K562 (cell line): ENCODE data around the gene ZSWIM9. TPM values are rescaled to one million over a fixed set of nuclear protein-coding genes. Genes with fewer than 3 reads are reported as not detected.

Source experiments
- C11orf30 ChIP-seq: fragments of 450-650 bp; IDR thresholded peaks from 2 replicates; pipeline ENCODE4 v1.6.1; 2016; ENCODE audit warnings: low read depth, mild to moderate bottlenecking
- GTF2E2 ChIP-seq: fragments of 200-800 bp; sonication (Bioruptor generic); IDR thresholded peaks from 2 replicates; pipeline ENCODE4 v1.6.1; 2016; ENCODE audit warnings: missing genetic modification characterization, missing compliant biosample characterization
- IRF2 ChIP-seq: sonication (generic); formaldehyde crosslinking; IDR thresholded peaks from 2 replicates; pipeline ENCODE4 v1.8.1; 2022; ENCODE audit warnings: mild to moderate bottlenecking, missing genetic modification reagents
- MCM3 ChIP-seq: fragments of 450-650 bp; IDR thresholded peaks from 2 replicates; pipeline ENCODE4 v1.6.1; 2016
- NCOA6 ChIP-seq: fragments of 450-650 bp; IDR thresholded peaks from 2 replicates; pipeline ENCODE4 v1.6.1; 2017; ENCODE audit warnings: mild to moderate bottlenecking
- ZNF165 ChIP-seq: fragments of 250-450 bp; sonication (Bioruptor Pico); IDR thresholded peaks from 2 replicates; pipeline ENCODE4 v1.4.0; 2020; ENCODE audit warnings: borderline replicate concordance
- ZNF589 ChIP-seq: fragments of 200-800 bp; sonication (Bioruptor generic); IDR thresholded peaks from 2 replicates; pipeline ENCODE4 v1.6.1; 2016; ENCODE audit warnings: low read depth, missing genetic modification characterization, missing compliant biosample characterization
- polyA plus RNA-seq, 8 experiments: library from polyadenylated mRNA; depleted of rRNA in 4 of 8; stranded (reverse) in 5 of 8; unstranded in 3 of 8; fragments of >200 nt; fragmentation: Nextera tagmentation in 2 of 8; fragmentation: Illumina TruSeq in 1 of 8; extraction: Ambion mirVana in 2 of 8; extraction: Trizol in 1 of 8; gene quantifications; 2 replicates each; pipeline versions ENCODE4 v1.2.1 to v1.2.3, GENCODE V29; 2011 to 2014; ENCODE audit warnings: inconsistent platforms in 1 of 8, missing spikeins in 1 of 8
- total RNA-seq, 7 experiments: library from RNA; depleted of rRNA in 6 of 7; stranded (reverse); fragments of >200 nt in 6 of 7; fragmentation: Illumina TruSeq in 2 of 7; extraction: Trizol in 2 of 7; gene quantifications; 2 replicates each; pipeline versions ENCODE4 v1.2.1 to v1.2.3, GENCODE V29; 2011 to 2021; ENCODE audit warnings: low replicate concordance in 1 of 7
- TF ChIP-seq, protein P1 (sequence below), 2 experiments: IDR thresholded peaks in 1 of 2; conservative IDR thresholded peaks in 1 of 2; 2 replicates each; pipeline ENCODE4 v1.6.1; 2016; ENCODE audit warnings: low read depth in 2 of 2, mild to moderate bottlenecking in 1 of 2, missing compliant biosample characterization in 1 of 2, missing genetic modification characterization in 1 of 2, moderate library complexity in 1 of 2
- TF ChIP-seq, protein P2 (sequence below): fragments of 200-600 bp; sonication (generic); IDR thresholded peaks from one replicate; pipeline ENCODE4 v1.6.1; 2012; ENCODE audit warnings: mild to moderate bottlenecking, low read depth, low read length, inconsistent platforms

ZSWIM9 gene
- total and polyA plus RNA-seq, 9 of the 15 experiments (the other 6 are each of a cell fraction or from before 2014, with no cell fraction given): 0.04 to 1.4 (median 0.34) TPM; not detected in 1

DNA sequence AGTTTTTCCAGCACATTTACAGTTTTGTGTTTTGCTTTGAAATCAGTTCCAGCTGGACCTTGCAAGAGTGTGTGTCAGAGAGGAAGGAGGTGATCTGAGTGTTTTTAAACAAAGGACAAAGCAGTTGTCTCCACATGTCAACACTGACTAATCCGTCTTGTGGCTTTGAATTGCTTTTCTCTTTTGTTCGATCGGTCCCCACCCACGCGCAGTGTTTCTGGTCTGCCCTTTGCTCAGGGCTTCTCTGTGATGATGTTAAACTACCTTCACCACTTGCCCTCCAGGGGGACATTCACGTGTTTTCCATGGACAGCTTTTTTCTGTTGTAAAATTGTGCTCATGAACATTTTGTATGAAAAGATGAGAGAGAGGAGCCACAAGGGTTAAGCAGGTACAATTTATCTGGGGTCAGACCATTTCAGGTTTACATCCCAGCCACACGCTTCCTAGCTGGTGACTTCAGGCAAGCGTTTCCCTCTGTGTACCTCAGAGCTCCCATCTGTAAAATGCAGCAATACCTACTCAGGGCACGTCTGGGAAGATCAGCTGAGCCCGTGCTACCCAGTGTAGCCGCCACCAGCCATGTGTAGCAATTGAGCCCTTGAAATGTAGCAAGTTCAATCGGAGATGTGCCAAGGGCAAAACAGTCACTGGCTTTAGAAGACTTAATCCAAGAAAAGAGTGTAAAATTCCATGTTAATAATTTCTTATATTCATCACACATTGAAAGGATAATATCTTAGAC is 46.4 kb upstream of the ZSWIM9 start (continued):
- no peak for TF ChIP-seq C11orf30
- no peak for TF ChIP-seq MCM3
- TF ChIP-seq ZNF589 (CRISPR knock-in tag): no peak
- no peak for TF ChIP-seq GTF2E2 (tag)
- TF ChIP-seq, protein P1, sequence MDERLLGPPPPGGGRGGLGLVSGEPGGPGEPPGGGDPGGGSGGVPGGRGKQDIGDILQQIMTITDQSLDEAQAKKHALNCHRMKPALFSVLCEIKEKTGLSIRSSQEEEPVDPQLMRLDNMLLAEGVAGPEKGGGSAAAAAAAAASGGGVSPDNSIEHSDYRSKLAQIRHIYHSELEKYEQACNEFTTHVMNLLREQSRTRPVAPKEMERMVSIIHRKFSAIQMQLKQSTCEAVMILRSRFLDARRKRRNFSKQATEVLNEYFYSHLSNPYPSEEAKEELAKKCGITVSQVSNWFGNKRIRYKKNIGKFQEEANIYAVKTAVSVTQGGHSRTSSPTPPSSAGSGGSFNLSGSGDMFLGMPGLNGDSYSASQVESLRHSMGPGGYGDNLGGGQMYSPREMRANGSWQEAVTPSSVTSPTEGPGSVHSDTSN (CRISPR knock-in tag; IDR thresholded peaks at IDR 0.05; ENCODE audit: low read depth): no peak
- TF ChIP-seq, protein P1 (tag; conservative IDR thresholded peaks at IDR 0.05; ENCODE audit: low read depth): no peak
- TF ChIP-seq, protein P2, sequence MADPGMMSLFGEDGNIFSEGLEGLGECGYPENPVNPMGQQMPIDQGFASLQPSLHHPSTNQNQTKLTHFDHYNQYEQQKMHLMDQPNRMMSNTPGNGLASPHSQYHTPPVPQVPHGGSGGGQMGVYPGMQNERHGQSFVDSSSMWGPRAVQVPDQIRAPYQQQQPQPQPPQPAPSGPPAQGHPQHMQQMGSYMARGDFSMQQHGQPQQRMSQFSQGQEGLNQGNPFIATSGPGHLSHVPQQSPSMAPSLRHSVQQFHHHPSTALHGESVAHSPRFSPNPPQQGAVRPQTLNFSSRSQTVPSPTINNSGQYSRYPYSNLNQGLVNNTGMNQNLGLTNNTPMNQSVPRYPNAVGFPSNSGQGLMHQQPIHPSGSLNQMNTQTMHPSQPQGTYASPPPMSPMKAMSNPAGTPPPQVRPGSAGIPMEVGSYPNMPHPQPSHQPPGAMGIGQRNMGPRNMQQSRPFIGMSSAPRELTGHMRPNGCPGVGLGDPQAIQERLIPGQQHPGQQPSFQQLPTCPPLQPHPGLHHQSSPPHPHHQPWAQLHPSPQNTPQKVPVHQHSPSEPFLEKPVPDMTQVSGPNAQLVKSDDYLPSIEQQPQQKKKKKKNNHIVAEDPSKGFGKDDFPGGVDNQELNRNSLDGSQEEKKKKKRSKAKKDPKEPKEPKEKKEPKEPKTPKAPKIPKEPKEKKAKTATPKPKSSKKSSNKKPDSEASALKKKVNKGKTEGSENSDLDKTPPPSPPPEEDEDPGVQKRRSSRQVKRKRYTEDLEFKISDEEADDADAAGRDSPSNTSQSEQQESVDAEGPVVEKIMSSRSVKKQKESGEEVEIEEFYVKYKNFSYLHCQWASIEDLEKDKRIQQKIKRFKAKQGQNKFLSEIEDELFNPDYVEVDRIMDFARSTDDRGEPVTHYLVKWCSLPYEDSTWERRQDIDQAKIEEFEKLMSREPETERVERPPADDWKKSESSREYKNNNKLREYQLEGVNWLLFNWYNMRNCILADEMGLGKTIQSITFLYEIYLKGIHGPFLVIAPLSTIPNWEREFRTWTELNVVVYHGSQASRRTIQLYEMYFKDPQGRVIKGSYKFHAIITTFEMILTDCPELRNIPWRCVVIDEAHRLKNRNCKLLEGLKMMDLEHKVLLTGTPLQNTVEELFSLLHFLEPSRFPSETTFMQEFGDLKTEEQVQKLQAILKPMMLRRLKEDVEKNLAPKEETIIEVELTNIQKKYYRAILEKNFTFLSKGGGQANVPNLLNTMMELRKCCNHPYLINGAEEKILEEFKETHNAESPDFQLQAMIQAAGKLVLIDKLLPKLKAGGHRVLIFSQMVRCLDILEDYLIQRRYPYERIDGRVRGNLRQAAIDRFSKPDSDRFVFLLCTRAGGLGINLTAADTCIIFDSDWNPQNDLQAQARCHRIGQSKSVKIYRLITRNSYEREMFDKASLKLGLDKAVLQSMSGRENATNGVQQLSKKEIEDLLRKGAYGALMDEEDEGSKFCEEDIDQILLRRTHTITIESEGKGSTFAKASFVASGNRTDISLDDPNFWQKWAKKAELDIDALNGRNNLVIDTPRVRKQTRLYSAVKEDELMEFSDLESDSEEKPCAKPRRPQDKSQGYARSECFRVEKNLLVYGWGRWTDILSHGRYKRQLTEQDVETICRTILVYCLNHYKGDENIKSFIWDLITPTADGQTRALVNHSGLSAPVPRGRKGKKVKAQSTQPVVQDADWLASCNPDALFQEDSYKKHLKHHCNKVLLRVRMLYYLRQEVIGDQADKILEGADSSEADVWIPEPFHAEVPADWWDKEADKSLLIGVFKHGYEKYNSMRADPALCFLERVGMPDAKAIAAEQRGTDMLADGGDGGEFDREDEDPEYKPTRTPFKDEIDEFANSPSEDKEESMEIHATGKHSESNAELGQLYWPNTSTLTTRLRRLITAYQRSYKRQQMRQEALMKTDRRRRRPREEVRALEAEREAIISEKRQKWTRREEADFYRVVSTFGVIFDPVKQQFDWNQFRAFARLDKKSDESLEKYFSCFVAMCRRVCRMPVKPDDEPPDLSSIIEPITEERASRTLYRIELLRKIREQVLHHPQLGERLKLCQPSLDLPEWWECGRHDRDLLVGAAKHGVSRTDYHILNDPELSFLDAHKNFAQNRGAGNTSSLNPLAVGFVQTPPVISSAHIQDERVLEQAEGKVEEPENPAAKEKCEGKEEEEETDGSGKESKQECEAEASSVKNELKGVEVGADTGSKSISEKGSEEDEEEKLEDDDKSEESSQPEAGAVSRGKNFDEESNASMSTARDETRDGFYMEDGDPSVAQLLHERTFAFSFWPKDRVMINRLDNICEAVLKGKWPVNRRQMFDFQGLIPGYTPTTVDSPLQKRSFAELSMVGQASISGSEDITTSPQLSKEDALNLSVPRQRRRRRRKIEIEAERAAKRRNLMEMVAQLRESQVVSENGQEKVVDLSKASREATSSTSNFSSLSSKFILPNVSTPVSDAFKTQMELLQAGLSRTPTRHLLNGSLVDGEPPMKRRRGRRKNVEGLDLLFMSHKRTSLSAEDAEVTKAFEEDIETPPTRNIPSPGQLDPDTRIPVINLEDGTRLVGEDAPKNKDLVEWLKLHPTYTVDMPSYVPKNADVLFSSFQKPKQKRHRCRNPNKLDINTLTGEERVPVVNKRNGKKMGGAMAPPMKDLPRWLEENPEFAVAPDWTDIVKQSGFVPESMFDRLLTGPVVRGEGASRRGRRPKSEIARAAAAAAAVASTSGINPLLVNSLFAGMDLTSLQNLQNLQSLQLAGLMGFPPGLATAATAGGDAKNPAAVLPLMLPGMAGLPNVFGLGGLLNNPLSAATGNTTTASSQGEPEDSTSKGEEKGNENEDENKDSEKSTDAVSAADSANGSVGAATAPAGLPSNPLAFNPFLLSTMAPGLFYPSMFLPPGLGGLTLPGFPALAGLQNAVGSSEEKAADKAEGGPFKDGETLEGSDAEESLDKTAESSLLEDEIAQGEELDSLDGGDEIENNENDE: no peak
- no peak for TF ChIP-seq IRF2 (CRISPR knock-in tag)
- no peak for TF ChIP-seq ZNF165 (CRISPR knock-in tag)
- TF ChIP-seq NCOA6: no peak
